Measurements from ENCODE around the gene DBNDD1. TPM values are rescaled to one million over a fixed set of nuclear protein-coding genes. Genes with fewer than 3 reads are reported as not detected.

DBNDD1 gene
- total RNA-seq, 1 donor from 2014 or later = 40.7 TPM

DNA sequence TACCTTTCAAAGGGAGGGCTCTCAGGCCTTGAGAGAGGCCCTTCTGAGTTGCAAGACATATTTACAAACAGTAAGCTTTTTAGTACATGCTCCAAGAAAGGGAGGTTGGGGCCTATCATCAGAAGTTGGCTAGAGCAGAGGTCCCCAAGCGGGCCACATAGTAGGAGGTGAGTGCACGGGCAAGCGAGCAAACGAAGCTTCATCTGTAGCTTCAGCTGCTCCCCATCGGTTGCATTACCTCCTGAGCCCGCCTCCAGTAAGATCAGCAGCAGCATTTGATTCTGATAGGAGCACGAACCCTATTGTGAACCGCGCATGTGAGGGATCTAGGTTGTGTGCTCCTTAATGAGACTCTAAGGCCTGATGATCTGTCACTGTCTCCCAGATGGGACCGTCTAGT lies 31.7 kb upstream of the DBNDD1 start:
- TF ChIP-seq, protein P1, sequence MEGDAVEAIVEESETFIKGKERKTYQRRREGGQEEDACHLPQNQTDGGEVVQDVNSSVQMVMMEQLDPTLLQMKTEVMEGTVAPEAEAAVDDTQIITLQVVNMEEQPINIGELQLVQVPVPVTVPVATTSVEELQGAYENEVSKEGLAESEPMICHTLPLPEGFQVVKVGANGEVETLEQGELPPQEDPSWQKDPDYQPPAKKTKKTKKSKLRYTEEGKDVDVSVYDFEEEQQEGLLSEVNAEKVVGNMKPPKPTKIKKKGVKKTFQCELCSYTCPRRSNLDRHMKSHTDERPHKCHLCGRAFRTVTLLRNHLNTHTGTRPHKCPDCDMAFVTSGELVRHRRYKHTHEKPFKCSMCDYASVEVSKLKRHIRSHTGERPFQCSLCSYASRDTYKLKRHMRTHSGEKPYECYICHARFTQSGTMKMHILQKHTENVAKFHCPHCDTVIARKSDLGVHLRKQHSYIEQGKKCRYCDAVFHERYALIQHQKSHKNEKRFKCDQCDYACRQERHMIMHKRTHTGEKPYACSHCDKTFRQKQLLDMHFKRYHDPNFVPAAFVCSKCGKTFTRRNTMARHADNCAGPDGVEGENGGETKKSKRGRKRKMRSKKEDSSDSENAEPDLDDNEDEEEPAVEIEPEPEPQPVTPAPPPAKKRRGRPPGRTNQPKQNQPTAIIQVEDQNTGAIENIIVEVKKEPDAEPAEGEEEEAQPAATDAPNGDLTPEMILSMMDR (conservative IDR thresholded peaks at IDR 0.05; ENCODE audit: low read depth, low read length) = no peak

GRCh38 chr16:90048737-90049330 lies 29.6 kb upstream of the DBNDD1 start:
- TF ChIP-seq, protein P1 (conservative IDR thresholded peaks at IDR 0.05; ENCODE audit: low read depth, low read length) = no peak
- no peak overlapping the region for H3K4me3 ChIP-seq (ENCODE audit: low read depth, low read length)
- no peak for DNase-seq (ENCODE audit: low read depth)

More for the DNA sequence above, 31.7 kb upstream of the DBNDD1 start:
- DNase-seq (ENCODE audit: low read depth) = no peak
- H3K4me3 ChIP-seq (ENCODE audit: low read depth, low read length) = no peak overlapping the region

- H3K4me3 ChIP-seq (ENCODE audit: low read depth, low read length) = no peak overlapping the region
These were observed 29.1 kb upstream of the DBNDD1 start for GRCh38 chr16:90048347-90048722.

GRCh38 chr16:90047714-90048346 lies 28.6 kb upstream of the DBNDD1 start:
- peak overlapping the region; percentile 57 for H3K4me3 ChIP-seq (ENCODE audit: low read depth, low read length)
- TF ChIP-seq, protein P1 (conservative IDR thresholded peaks at IDR 0.05; ENCODE audit: low read depth, low read length) = no peak
- no peak for DNase-seq (ENCODE audit: low read depth)

More at GRCh38 chr16:90048347-90048722, 29.1 kb upstream of the DBNDD1 start:
- TF ChIP-seq, protein P1 (conservative IDR thresholded peaks at IDR 0.05; ENCODE audit: low read depth, low read length) = no peak
- no peak for DNase-seq (ENCODE audit: low read depth)

GRCh38 chr16:90046971-90047713 lies 27.9 kb upstream of the DBNDD1 start:
- TF ChIP-seq, protein P1 (conservative IDR thresholded peaks at IDR 0.05; ENCODE audit: low read depth, low read length) = no peak
- H3K4me3 ChIP-seq (ENCODE audit: low read depth, low read length) = peak overlapping the region; percentile 57
- no peak for DNase-seq (ENCODE audit: low read depth)

DNA sequence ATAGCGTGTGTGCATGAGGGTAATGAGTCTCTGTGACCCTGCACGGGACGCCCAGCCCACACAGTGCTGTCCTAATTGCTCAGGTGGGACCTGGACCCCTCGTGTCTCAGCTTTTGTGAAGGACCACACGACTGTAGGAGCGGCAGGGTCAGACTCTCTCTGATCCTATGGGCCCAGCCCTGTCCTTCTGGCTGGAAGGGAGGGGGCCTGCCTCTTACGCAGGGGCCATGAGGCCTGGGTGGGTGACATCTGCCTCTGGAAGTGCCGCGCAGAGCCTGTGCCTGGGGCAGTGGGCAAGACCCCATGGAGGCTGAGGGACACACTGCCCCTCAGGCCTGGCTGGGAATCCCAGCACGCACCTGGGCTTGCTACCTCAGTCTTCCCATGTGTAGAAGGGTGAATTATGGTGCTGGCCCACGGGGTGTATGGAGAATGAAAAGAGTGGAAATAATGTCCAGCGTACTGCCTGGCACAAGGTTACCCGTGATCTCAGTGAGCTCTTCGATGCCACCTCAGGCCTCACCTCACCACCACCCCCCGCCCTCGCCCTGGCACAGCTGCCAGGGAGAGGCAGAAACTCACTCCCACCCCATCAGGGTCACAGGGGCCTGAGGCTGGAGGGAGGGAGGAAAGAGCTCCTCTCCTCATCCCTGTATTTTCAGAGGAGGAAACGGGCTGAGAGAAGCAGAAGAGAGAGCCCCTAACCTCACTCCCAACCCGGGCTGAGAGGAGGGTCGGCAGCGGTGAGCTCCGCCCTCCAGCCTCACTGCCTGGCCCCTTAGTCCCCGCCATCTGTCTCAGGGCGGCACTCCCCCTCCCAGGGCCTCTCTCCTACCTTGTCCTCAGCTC lies 27.1 kb upstream of the DBNDD1 start:
- TF ChIP-seq, protein P1 (conservative IDR thresholded peaks at IDR 0.05; ENCODE audit: low read depth, low read length) = no peak
- peak overlapping the region; percentile 57 for H3K4me3 ChIP-seq (ENCODE audit: low read depth, low read length)
- DNase-seq (ENCODE audit: low read depth) = no peak

All from epithelial cell of proximal tubule (primary cell).